ENCODE results near the gene CNPY3.
A peak's percentile ranks its signal among the peaks of the same experiment; 100 is the strongest.
"Not testable (repeated sequence)": the region's sequence is repeated elsewhere in the genome, so short reads cannot be mapped to it uniquely, and the experiment has no call there.

CNPY3 gene

GRCh38 chr6:42928986-42929820, at the start of gene CNPY3:
CNPY3 (plus strand) TSS chr6:42929480; CDS start chr6:42929571, 91 bp downstream.
- DNase-seq: peak; percentile 99

GRCh38 chr6:42880240-42880817, 49.0 kb upstream of the CNPY3 start:
- not testable (repeated sequence) for DNase-seq

- DNase-seq: not testable (repeated sequence)
These were observed 48.4 kb upstream of the CNPY3 start for GRCh38 chr6:42880871-42881270.

GRCh38 chr6:42885702-42886101, 43.6 kb upstream of the CNPY3 start:
- DNase-seq: no peak

- DNase-seq: not testable (repeated sequence)
These were observed 41.1 kb upstream of the CNPY3 start for GRCh38 chr6:42888201-42888600.

GRCh38 chr6:42889815-42890214, 39.5 kb upstream of the CNPY3 start:
- no peak for DNase-seq

GRCh38 chr6:42890311-42891198, 38.7 kb upstream of the CNPY3 start:
- peak; percentile 98 for DNase-seq

GRCh38 chr6:42891199-42891722, 38.0 kb upstream of the CNPY3 start:
- DNase-seq: no peak

GRCh38 chr6:42894041-42894828, 35.0 kb upstream of the CNPY3 start:
- not testable (repeated sequence) for DNase-seq

GRCh38 chr6:42896178-42896719, 33.0 kb upstream of the CNPY3 start:
- no peak for DNase-seq

- peak; percentile 63 for DNase-seq
These were observed 30.4 kb upstream of the CNPY3 start for GRCh38 chr6:42898891-42899361.

- DNase-seq: no peak
These were observed 29.4 kb upstream of the CNPY3 start for GRCh38 chr6:42899871-42900270.

GRCh38 chr6:42901538-42901957, 27.7 kb upstream of the CNPY3 start:
- peak; percentile 87 for DNase-seq

GRCh38 chr6:42902429-42903263, 26.6 kb upstream of the CNPY3 start:
- DNase-seq: not testable (repeated sequence)

GRCh38 chr6:42904467-42904866, 24.8 kb upstream of the CNPY3 start:
- DNase-seq: no peak

- DNase-seq: no peak
These were observed 21.9 kb upstream of the CNPY3 start for GRCh38 chr6:42907336-42907735.

- no peak for DNase-seq
These were observed 19.4 kb upstream of the CNPY3 start for GRCh38 chr6:42909835-42910234.

GRCh38 chr6:42911171-42912021, 17.9 kb upstream of the CNPY3 start:
- DNase-seq: peak; percentile 84

- DNase-seq: no peak
These were observed 14.7 kb upstream of the CNPY3 start for GRCh38 chr6:42914546-42914945.

- no peak for DNase-seq
These were observed 13.5 kb upstream of the CNPY3 start, which contains the start of gene PTCRA for GRCh38 chr6:42915732-42916131. PTCRA (plus strand) TSS chr6:42916053; CDS start chr6:42916070, 17 bp downstream.

Measured in islet precursor cell (in vitro differentiated cells).